ENCODE data around the gene KRTAP10-8.

The KRTAP10-8 gene

GRCh38 chr21:44568261-44568660 is 43.6 kb upstream of the KRTAP10-8 start (continued):
- no peak for TF ChIP-seq ZC3H10 (CRISPR knock-in tag; IDR thresholded peaks at IDR 0.05)

GRCh38 chr21:44568667-44569556 is 43.0 kb upstream of the KRTAP10-8 start:
- no peak for ATAC-seq
- TF ChIP-seq TCF4 (CRISPR knock-in tag; IDR thresholded peaks at IDR 0.05; ENCODE audit: borderline replicate concordance) = no peak
- no peak for TF ChIP-seq OSR1 (CRISPR knock-in tag; IDR thresholded peaks at IDR 0.05)
- TF ChIP-seq CSRNP3 (CRISPR knock-in tag; IDR thresholded peaks at IDR 0.05) = no peak
- TF ChIP-seq ZFP3 (CRISPR knock-in tag; IDR thresholded peaks at IDR 0.05) = no peak
- TF ChIP-seq ZNF8 (CRISPR knock-in tag; IDR thresholded peaks at IDR 0.05) = no peak

- TF ChIP-seq TOX (CRISPR knock-in tag; IDR thresholded peaks at IDR 0.05; ENCODE audit: borderline replicate concordance) = no peak
- no peak for TF ChIP-seq TSHZ2 (CRISPR knock-in tag; IDR thresholded peaks at IDR 0.05)
- no peak for ATAC-seq
Measured at GRCh38 chr21:44569861-44570517, 41.9 kb upstream of the KRTAP10-8 start.

GRCh38 chr21:44571296-44571695 is 40.6 kb upstream of the KRTAP10-8 start:
- TF ChIP-seq GLIS3 (CRISPR knock-in tag; IDR thresholded peaks at IDR 0.05) (no peak), TCF4 (CRISPR knock-in tag; IDR thresholded peaks at IDR 0.05; ENCODE audit: borderline replicate concordance) (no peak), ZNF565 (CRISPR knock-in tag; conservative IDR thresholded peaks at IDR 0.05; ENCODE audit: low read depth) (no peak), POU6F1 (CRISPR knock-in tag; IDR thresholded peaks at IDR 0.05; ENCODE audit: borderline replicate concordance, low read depth) (no peak), CSRNP3 (CRISPR knock-in tag; IDR thresholded peaks at IDR 0.05) (no peak), BACH2 (CRISPR knock-in tag; IDR thresholded peaks at IDR 0.05; ENCODE audit: borderline replicate concordance) (no peak), RARB (CRISPR knock-in tag; IDR thresholded peaks at IDR 0.05) (no peak), ISL1 (CRISPR knock-in tag; IDR thresholded peaks at IDR 0.05) (no peak), OSR1 (CRISPR knock-in tag; IDR thresholded peaks at IDR 0.05) (no peak)
- ATAC-seq = no peak

GRCh38 chr21:44571844-44572782 is 39.8 kb upstream of the KRTAP10-8 start:
- TF ChIP-seq RARB (CRISPR knock-in tag; IDR thresholded peaks at IDR 0.05) = no peak
- no peak for TF ChIP-seq BACH2 (CRISPR knock-in tag; IDR thresholded peaks at IDR 0.05; ENCODE audit: borderline replicate concordance)
- TF ChIP-seq OSR1 (CRISPR knock-in tag; IDR thresholded peaks at IDR 0.05) = no peak
- no peak for ATAC-seq

All from SK-N-SH treated with all-trans-retinoic acid at 6 μM for 48 hours (cell line).